Amniotic epithelial cell (primary cell): ENCODE results near the gene PIGU.
A peak's percentile ranks its signal among the peaks of the same experiment; 100 is the strongest.
"Not testable (repeated sequence)": the region's sequence is repeated elsewhere in the genome, so short reads cannot be mapped to it uniquely, and the experiment has no call there.

Experiments used
- DNase-seq: peaks from one replicate; pipeline ENCODE4 v3.0.0-alpha.2; 2010; ENCODE audit warnings: low read depth

PIGU gene

GRCh38 chr20:34661811-34662210, 15.1 kb downstream of the PIGU start:
- DNase-seq = peak; percentile 52

- not testable (repeated sequence) for DNase-seq
Observed at GRCh38 chr20:34658654-34659053, 18.2 kb downstream of the PIGU start.

GRCh38 chr20:34654207-34654744, 22.6 kb downstream of the PIGU start:
- no peak for DNase-seq

- no peak for DNase-seq
Observed at GRCh38 chr20:34651200-34651599, 25.7 kb downstream of the PIGU start.

DNA sequence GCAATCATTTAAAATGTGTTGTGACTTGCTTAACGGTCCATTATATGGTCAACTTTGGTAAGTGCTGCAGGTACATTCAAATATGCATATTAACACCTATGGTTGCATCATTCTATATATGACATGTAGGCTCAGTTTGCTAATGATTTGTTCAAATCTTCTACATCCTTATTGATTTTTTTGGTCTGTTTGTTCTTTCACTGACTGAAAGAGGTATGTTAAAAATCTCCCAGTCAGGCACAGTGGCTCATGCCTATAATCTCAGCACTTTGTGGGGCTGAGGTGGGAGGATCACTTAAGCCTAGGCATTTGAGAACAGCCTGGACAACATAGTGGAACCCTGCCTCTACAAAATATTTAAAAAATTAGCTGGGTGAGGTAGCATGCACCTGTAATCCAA, 29.2 kb downstream of the PIGU start:
- DNase-seq = no peak

DNA sequence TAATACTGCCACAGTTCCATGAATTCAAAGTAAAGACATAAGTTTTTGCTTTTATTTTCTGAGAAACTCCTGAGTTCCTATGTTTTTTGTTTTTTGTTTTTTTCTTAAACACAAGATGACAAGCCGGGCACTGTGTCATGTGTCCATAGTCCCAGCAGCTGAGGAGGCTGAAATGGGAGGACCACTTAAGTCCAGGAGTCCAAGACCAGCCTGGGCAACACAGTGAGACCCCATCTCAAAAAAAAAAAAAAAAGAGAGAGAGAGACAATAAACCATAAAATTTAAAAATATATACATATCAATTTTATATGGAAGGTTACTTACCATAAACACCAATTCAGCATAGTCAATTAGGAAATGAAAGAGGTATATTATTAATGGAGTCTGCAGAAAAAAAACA, 31.9 kb downstream of the PIGU start:
- DNase-seq = no peak

DNA sequence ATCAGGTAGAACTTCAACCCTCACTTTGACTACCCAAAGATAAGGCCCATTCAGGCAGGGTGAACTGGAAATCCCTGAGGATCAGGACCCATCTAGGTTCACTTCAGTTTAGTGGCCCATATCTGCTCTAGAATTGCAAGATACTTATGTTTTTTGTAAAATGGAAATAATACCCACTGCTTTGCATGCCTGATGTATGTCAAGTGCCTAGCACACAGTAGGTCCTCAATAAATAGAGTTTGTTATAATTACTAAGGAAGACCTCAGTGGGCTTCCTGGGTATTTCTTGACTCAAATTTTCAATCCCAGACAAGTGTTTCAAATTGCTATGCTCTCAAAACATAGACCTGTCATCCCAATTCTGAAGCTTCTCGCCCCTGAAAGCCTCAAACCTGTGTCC, 32.5 kb downstream of the PIGU start:
- DNase-seq = no peak

GRCh38 chr20:34643928-34644327, 33.0 kb downstream of the PIGU start:
- peak; percentile 98 for DNase-seq

DNA sequence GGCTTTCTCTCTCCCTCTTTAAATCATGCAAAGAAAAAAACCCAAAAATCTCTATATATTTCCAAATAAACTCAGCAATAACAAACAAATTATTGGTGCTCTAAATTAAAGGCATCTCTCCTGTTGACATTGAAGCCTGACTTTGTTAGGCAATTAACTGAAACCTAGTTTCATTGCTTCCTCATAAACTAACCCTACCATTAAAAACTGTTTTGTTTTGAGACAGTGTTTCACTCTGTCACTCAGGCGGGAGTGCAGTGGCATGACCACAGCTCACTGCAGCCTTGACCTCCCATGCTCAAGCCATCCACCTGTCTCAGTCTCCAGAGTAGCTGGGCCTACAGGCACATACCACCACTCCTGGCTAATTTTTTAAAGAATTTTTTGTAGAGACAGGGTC, 34.9 kb downstream of the PIGU start:
- DNase-seq = no peak

DNA sequence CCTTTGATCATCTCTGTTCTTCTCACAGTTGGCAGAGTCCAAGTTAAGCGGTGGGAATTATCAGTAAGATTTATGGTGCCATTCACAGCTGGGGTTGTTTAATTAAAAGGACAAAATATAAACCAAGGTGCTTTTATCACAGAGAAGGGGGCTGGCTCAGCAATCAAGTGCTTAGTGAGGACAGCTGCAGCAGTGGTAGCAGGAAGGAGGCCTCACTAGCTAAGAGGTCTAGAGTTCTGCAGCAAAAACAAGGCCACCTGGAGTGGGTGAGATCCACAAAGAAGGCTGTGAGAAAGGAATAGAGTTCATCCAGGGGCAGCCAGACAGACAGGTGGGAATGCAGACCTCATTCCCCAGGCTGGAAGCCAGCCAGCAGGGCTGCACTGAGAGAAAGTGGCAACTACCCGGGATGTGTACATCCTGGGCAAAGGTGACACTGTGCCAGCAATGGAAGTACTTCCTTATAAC, 37.1 kb downstream of the PIGU start:
- DNase-seq = no peak

DNA sequence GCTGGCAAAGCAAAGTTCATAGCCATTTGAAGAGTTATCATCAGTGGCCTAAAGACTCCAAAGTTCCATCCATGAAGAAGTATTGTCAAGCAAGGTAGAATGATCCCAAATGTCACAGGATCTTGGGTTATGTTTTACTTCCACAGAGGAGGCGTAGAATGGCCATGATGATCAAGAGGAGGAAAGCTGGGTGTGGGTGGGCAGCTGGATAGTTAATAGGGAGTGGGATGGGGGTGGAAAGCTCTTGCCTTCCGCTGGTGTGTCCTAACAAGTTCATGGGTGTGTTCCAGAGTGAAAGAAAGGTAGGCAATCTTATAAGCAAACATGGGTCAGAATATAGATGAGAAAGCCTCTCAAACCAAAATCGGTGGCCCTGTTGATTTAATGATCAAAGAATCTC, 38.4 kb downstream of the PIGU start:
- no peak for DNase-seq

DNA sequence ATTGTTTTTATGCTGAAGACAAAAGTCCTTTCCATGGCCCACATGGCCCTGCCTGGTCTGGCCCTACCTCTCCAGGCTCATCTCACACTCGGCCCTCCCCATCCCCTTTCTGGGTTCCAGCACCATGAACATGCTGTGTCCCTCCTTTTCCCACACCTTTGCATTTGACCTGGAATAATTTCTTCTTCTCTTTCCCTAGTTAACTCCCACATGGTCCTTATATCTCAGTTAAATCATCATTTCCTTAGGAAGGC, 38.9 kb downstream of the PIGU start:
- DNase-seq = no peak

- peak; percentile 89 for DNase-seq
Observed at GRCh38 chr20:34637245-34638038, 39.5 kb downstream of the PIGU start.

DNA sequence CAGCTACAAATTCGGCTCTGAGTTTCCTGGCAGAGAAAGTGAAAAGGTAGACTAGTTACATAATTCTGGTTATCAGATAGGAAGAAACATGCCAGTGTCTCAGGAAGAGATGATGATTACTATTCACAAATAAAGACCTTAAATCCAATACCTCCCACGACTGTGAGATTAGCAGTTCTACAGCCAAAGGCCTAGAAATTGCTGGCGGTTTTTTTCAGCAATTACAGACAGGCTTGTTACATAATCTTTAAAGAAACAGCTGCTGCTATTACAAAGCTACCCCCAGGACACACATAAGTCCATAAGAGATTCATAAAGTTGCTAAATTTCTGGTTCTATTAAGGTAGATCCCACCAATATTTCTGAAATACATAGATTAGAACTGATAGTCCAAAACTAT, 40.2 kb downstream of the PIGU start:
- DNase-seq = peak; percentile 39

DNA sequence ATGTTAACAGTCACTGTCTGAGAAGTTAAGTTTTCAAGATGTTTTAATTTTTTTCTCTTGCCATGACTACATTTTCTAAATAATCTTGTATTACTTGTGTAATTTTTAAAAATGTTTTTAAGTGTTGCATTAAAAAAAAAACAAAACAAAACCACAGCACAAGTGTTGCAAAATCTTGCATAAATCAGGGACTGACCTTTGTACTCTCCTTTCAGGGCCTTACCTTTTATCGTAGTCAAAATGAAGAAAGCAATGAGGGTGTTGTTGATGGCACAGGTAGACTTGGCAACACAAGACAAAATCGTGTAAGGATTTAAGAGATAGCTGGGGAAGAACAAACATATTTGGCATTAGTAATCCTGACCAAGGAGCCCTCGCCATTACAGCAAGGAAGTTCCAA, 42.5 kb downstream of the PIGU start:
- peak; percentile 59 for DNase-seq

GRCh38 chr20:34632870-34633452, 43.9 kb downstream of the PIGU start:
- no peak for DNase-seq

GRCh38 chr20:34629904-34630303, 47.0 kb downstream of the PIGU start:
- no peak for DNase-seq

DNA sequence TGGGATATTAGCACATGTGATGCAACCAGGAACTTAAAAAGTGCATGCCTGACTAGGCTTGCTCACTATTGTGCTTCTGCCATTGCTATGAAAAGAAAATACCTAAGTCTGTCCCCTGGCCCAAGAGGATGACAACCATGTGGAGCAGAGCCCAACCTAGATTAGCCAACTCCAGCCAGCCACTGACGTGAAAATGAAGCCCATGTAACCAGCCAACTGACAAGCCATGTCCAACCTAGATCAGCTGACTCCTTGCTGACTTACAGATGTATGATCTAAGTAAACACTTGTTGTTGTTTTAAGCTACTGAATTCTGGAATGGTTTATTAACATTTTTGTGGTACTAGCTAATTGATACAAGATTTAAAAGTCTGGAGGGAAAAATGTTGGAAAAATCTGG, 47.5 kb downstream of the PIGU start:
- no peak for DNase-seq

DNA sequence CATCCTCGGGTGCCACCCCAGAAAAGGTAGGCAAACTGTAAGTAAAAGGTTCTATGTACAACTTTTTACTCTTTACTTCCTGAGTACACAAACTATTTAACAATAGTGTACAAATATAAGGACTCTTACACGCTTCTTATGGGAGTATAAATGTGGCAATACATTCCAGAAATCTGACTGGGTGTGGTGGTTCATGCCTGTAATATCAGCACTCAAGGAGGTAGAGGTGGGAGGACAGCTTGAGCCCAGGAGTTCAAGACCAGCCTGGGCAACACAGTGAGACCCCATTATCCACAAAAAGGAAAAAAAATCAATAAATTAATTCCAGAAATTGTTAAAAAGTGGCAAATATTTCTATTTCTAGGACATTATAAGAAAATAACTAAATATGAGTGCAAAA, 48.9 kb downstream of the PIGU start:
- DNase-seq = peak; percentile 36

DNA sequence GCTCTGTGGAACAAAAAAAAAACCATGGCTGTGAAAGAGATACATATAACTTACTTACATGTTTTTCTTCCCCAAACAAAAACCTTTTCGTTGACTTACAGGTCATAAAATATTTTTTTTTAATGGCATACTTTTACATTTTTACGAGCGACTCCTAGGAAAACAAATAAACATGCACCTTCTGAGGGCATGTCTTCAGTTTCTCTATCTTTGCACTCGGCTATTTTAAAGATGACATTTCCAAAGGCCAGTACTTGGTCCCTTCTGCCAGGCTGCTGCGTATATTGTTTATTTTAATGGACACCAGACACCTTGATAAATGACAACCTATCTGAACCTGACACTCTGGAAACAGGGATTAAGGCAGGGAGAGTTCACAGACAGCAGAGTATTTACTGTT, 49.4 kb downstream of the PIGU start:
- DNase-seq = no peak

- no peak for DNase-seq
Observed at GRCh38 chr20:34626992-34627391, 49.9 kb downstream of the PIGU start.

DNA sequence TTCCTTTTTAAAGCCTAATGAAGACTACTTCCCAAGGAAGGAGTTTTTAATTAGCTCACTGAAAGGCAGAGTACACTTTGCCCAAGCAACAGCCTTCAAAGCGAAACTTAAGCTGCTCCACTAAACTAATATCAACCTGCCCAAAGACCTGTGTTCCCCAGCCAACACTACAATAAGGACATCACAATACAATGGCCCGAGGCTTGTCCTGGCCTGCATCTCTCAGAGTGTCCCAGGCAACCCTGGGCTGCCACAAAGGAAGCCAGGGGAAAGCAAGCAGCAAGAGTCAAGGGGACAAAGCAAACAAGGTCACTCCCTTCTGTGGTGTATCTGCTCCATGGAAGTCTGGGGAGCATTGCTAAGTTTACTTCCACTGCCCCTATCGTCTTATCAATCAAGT, 52.3 kb downstream of the PIGU start:
- DNase-seq = no peak

- DNase-seq = peak; percentile 20
Observed at GRCh38 chr20:34622821-34623451, 54.0 kb downstream of the PIGU start.
